ENCODE results near the gene ZNF273.

Gene ZNF273

GRCh38 chr7:64884913-64885370, 18.1 kb upstream of the ZNF273 start:
- in situ Hi-C loops (cut with MboI; ENCODE audit: low sequenced_read_pairs, unreplicated experiment), result no loop called here
- TF ChIP-seq CTCF (IDR thresholded peaks at IDR 0.05; ENCODE audit: borderline replicate concordance, control extremely low read depth, extremely low read depth, insufficient read depth, missing control alignments), result no peak
- DNase-seq (ENCODE audit: low spot score), result no peak

- no peak for TF ChIP-seq CTCF (IDR thresholded peaks at IDR 0.05; ENCODE audit: borderline replicate concordance, control extremely low read depth, extremely low read depth, insufficient read depth, missing control alignments)
- in situ Hi-C loops (cut with MboI; ENCODE audit: low sequenced_read_pairs, unreplicated experiment), result no loop called here
- no peak for DNase-seq (ENCODE audit: low spot score)
Observed at GRCh38 chr7:64885520-64886240, 17.4 kb upstream of the ZNF273 start.

GRCh38 chr7:64886956-64887545, 16.0 kb upstream of the ZNF273 start:
- no peak for DNase-seq (ENCODE audit: low spot score)

GRCh38 chr7:64887756-64888508, 15.1 kb upstream of the ZNF273 start:
- peak; percentile 59 for DNase-seq (ENCODE audit: low spot score)
- in situ Hi-C loops (cut with MboI; ENCODE audit: low sequenced_read_pairs, unreplicated experiment), result no loop called here
- no peak for TF ChIP-seq CTCF (IDR thresholded peaks at IDR 0.05; ENCODE audit: borderline replicate concordance, control extremely low read depth, extremely low read depth, insufficient read depth, missing control alignments)

More at GRCh38 chr7:64886956-64887545, 16.0 kb upstream of the ZNF273 start:
- in situ Hi-C loops (cut with MboI; ENCODE audit: low sequenced_read_pairs, unreplicated experiment), result no loop called here
- no peak for TF ChIP-seq CTCF (IDR thresholded peaks at IDR 0.05; ENCODE audit: borderline replicate concordance, control extremely low read depth, extremely low read depth, insufficient read depth, missing control alignments)

GRCh38 chr7:64888561-64888900, 14.5 kb upstream of the ZNF273 start:
- peak; percentile 30 for DNase-seq (ENCODE audit: low spot score)

More at GRCh38 chr7:64888561-64888900, 14.5 kb upstream of the ZNF273 start:
- TF ChIP-seq CTCF (IDR thresholded peaks at IDR 0.05; ENCODE audit: borderline replicate concordance, control extremely low read depth, extremely low read depth, insufficient read depth, missing control alignments), result no peak
- in situ Hi-C loops (cut with MboI; ENCODE audit: low sequenced_read_pairs, unreplicated experiment), result no loop called here
